H1 (cell line): ENCODE measurements around the gene DBNL. TPM values are rescaled to one million over a fixed set of nuclear protein-coding genes. Genes with fewer than 3 reads are reported as not detected.
A peak's percentile ranks its signal among the peaks of the same experiment; 100 is the strongest.

Source experiments
- EP300 ChIP-seq, 2 experiments: IDR thresholded peaks; 1 replicate in 1 of 2; 2 replicates in 1 of 2; pipeline ENCODE4 v1.6.1; 2011 to 2012; ENCODE audit warnings: low read depth in 2 of 2, low read length in 2 of 2, mild to moderate bottlenecking in 2 of 2, borderline replicate concordance in 1 of 2, inconsistent platforms in 1 of 2, moderate library complexity in 1 of 2
- SIRT6 ChIP-seq: IDR thresholded peaks from one replicate; pipeline ENCODE4 v1.7.1; 2012; ENCODE audit warnings: low read length, inconsistent platforms
- TBP ChIP-seq: IDR thresholded peaks from 2 replicates; pipeline ENCODE4 v1.6.1; 2011; ENCODE audit warnings: low read depth, low read length, improper control_type of control experiment
- polyA plus RNA-seq, 7 experiments: library from polyadenylated mRNA; depleted of rRNA in 3 of 7; stranded (reverse) in 5 of 7; unstranded in 2 of 7; fragments of >200 nt in 5 of 7; fragments of 200-250 nt in 2 of 7; gene quantifications; 1 replicate in 5 of 7; 2 replicates in 1 of 7; 4 replicates in 1 of 7; pipeline versions ENCODE4 v1.2.1 to v1.2.3, GENCODE V29; 2011 to 2013; ENCODE audit warnings: missing spikeins in 2 of 7, mixed read lengths in 2 of 7
- total RNA-seq: library from RNA; stranded (reverse); fragmentation: NEBNext Ultra II Directional; extraction: Animal tissue kit (Norgen Biotek cat#: 25700); gene quantifications from 2 replicates; pipeline ENCODE4 v1.2.1, GENCODE V29; 2021
- TF ChIP-seq, protein P1 (sequence below): fragments of 300-600 bp; sonication (generic); IDR thresholded peaks from 2 replicates; pipeline ENCODE4 v1.7.1; 2012; ENCODE audit warnings: low read length, moderate library complexity, mild to moderate bottlenecking, inconsistent platforms; ENCODE audit not compliant: insufficient replicate concordance
- TF ChIP-seq, protein P2 (sequence below): IDR thresholded peaks from 2 replicates; pipeline ENCODE4 v1.6.1; 2011; ENCODE audit warnings: low read length, improper control_type of control experiment

Gene DBNL
- total and polyA plus RNA-seq, 2 of the 8 experiments (the other 6 are each of a cell fraction or from before 2014, with no cell fraction given): 30.9 to 56.6 TPM

DNA sequence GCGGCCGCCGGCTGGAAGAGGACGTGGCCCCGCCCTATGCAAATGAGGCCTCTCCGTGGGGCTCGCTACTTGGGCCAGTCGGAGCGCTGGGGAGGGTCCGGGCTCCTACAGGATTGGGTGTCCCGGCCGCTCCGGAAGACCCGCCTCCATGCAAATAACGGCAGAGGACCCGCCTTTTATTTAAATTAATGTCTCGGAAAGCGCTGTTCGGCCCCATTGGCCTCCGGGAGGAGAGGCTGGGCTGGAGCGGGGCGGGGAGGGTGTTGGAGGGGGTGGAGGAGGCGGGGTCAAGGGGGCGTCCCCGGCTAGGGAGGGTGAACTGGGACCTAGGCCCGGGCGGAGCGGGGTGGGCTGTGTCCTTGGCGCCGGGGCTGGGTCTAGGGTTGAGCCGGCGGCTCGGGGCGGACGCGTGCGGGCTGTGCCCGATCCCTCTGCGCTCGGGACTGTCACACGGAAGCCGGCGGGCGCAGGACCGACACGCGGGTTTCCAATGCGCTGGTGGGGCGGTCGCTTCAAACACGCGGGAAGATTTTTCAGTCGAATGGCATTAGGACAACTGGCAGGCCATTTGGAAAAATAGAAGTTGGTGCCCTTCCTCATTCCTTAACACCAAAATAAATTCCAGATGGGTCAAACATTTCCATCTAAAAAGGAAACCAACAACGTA, 38.2 kb downstream of the DBNL start (continued):
- TF ChIP-seq, protein P1, sequence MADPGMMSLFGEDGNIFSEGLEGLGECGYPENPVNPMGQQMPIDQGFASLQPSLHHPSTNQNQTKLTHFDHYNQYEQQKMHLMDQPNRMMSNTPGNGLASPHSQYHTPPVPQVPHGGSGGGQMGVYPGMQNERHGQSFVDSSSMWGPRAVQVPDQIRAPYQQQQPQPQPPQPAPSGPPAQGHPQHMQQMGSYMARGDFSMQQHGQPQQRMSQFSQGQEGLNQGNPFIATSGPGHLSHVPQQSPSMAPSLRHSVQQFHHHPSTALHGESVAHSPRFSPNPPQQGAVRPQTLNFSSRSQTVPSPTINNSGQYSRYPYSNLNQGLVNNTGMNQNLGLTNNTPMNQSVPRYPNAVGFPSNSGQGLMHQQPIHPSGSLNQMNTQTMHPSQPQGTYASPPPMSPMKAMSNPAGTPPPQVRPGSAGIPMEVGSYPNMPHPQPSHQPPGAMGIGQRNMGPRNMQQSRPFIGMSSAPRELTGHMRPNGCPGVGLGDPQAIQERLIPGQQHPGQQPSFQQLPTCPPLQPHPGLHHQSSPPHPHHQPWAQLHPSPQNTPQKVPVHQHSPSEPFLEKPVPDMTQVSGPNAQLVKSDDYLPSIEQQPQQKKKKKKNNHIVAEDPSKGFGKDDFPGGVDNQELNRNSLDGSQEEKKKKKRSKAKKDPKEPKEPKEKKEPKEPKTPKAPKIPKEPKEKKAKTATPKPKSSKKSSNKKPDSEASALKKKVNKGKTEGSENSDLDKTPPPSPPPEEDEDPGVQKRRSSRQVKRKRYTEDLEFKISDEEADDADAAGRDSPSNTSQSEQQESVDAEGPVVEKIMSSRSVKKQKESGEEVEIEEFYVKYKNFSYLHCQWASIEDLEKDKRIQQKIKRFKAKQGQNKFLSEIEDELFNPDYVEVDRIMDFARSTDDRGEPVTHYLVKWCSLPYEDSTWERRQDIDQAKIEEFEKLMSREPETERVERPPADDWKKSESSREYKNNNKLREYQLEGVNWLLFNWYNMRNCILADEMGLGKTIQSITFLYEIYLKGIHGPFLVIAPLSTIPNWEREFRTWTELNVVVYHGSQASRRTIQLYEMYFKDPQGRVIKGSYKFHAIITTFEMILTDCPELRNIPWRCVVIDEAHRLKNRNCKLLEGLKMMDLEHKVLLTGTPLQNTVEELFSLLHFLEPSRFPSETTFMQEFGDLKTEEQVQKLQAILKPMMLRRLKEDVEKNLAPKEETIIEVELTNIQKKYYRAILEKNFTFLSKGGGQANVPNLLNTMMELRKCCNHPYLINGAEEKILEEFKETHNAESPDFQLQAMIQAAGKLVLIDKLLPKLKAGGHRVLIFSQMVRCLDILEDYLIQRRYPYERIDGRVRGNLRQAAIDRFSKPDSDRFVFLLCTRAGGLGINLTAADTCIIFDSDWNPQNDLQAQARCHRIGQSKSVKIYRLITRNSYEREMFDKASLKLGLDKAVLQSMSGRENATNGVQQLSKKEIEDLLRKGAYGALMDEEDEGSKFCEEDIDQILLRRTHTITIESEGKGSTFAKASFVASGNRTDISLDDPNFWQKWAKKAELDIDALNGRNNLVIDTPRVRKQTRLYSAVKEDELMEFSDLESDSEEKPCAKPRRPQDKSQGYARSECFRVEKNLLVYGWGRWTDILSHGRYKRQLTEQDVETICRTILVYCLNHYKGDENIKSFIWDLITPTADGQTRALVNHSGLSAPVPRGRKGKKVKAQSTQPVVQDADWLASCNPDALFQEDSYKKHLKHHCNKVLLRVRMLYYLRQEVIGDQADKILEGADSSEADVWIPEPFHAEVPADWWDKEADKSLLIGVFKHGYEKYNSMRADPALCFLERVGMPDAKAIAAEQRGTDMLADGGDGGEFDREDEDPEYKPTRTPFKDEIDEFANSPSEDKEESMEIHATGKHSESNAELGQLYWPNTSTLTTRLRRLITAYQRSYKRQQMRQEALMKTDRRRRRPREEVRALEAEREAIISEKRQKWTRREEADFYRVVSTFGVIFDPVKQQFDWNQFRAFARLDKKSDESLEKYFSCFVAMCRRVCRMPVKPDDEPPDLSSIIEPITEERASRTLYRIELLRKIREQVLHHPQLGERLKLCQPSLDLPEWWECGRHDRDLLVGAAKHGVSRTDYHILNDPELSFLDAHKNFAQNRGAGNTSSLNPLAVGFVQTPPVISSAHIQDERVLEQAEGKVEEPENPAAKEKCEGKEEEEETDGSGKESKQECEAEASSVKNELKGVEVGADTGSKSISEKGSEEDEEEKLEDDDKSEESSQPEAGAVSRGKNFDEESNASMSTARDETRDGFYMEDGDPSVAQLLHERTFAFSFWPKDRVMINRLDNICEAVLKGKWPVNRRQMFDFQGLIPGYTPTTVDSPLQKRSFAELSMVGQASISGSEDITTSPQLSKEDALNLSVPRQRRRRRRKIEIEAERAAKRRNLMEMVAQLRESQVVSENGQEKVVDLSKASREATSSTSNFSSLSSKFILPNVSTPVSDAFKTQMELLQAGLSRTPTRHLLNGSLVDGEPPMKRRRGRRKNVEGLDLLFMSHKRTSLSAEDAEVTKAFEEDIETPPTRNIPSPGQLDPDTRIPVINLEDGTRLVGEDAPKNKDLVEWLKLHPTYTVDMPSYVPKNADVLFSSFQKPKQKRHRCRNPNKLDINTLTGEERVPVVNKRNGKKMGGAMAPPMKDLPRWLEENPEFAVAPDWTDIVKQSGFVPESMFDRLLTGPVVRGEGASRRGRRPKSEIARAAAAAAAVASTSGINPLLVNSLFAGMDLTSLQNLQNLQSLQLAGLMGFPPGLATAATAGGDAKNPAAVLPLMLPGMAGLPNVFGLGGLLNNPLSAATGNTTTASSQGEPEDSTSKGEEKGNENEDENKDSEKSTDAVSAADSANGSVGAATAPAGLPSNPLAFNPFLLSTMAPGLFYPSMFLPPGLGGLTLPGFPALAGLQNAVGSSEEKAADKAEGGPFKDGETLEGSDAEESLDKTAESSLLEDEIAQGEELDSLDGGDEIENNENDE: no peak
- TF ChIP-seq EP300 (IDR thresholded peaks at IDR 0.05; ENCODE audit: borderline replicate concordance in 1 of 2, low read depth in 2 of 2, low read length in 2 of 2) (no peak), TBP (peak; percentile 51; the same call in 1 of the 2 replicates), SIRT6 (no peak)
- TF ChIP-seq, protein P2, sequence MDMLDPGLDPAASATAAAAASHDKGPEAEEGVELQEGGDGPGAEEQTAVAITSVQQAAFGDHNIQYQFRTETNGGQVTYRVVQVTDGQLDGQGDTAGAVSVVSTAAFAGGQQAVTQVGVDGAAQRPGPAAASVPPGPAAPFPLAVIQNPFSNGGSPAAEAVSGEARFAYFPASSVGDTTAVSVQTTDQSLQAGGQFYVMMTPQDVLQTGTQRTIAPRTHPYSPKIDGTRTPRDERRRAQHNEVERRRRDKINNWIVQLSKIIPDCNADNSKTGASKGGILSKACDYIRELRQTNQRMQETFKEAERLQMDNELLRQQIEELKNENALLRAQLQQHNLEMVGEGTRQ: no peak
